NCI-H1048 (cell line): ENCODE data around the gene RABAC1.
"Not testable (repeated sequence)": the region's sequence is repeated elsewhere in the genome, so short reads cannot be mapped to it uniquely, and the experiment has no call there.

ENCODE experiments used
- DNase-seq: peaks from one replicate; lab custom pipeline; 2025; lab: John Stamatoyannopoulos, UW

Gene RABAC1

GRCh38 chr19:41945135-41945766 is 13.9 kb downstream of the RABAC1 start:
- no peak for DNase-seq

GRCh38 chr19:41944336-41944735 is 14.8 kb downstream of the RABAC1 start:
- no peak for DNase-seq

GRCh38 chr19:41941410-41942202 is 17.5 kb downstream of the RABAC1 start:
- DNase-seq: no peak

- no peak for DNase-seq
Measured at GRCh38 chr19:41940731-41941409, 18.3 kb downstream of the RABAC1 start.

GRCh38 chr19:41939861-41940730 is 19.0 kb downstream of the RABAC1 start:
- DNase-seq: no peak

GRCh38 chr19:41939209-41939608 is 19.9 kb downstream of the RABAC1 start:
- not testable (repeated sequence) for DNase-seq

GRCh38 chr19:41937525-41938468 is 21.3 kb downstream of the RABAC1 start:
- no peak for DNase-seq

- no peak for DNase-seq
Measured at GRCh38 chr19:41936961-41937360, 22.2 kb downstream of the RABAC1 start.

- no peak for DNase-seq
Measured at GRCh38 chr19:41936416-41936850, 22.7 kb downstream of the RABAC1 start.

GRCh38 chr19:41935760-41936415 is 23.2 kb downstream of the RABAC1 start:
- DNase-seq: no peak

GRCh38 chr19:41934849-41935374 is 24.2 kb downstream of the RABAC1 start:
- DNase-seq: no peak

GRCh38 chr19:41933693-41934426 is 25.3 kb downstream of the RABAC1 start:
- no peak for DNase-seq

- DNase-seq: no peak
Measured at GRCh38 chr19:41932720-41933332, 26.3 kb downstream of the RABAC1 start.

- DNase-seq: no peak
Measured at GRCh38 chr19:41932259-41932719, 26.8 kb downstream of the RABAC1 start.

- DNase-seq: no peak
Measured at GRCh38 chr19:41930926-41931592, 28.1 kb downstream of the RABAC1 start.

GRCh38 chr19:41930322-41930722 is 28.8 kb downstream of the RABAC1 start:
- no peak for DNase-seq

- no peak for DNase-seq
Measured at GRCh38 chr19:41929536-41930071, 29.5 kb downstream of the RABAC1 start.
